Prostate gland (tissue), 2 donors: ENCODE measurements around the gene SEC24B.

Source experiments
- POLR2A ChIP-seq: fragments of 450-650 bp; IDR thresholded peaks from one replicate; pipeline ENCODE4 v1.6.1; 2016; ENCODE audit warnings: antibody characterized with exemption, mild to moderate bottlenecking
- TF ChIP-seq, protein P1 (sequence below), 4 experiments: fragments of 200-600 bp in 2 of 4; fragments of 450-650 bp in 2 of 4; sonication (generic) in 2 of 4; IDR thresholded peaks; 1 replicate in 3 of 4; 2 replicates in 1 of 4; pipeline ENCODE4 v1.5.1; 2016 to 2019; ENCODE audit warnings: antibody characterized with exemption in 4 of 4, mild to moderate bottlenecking in 2 of 4, moderate library complexity in 2 of 4

DNA sequence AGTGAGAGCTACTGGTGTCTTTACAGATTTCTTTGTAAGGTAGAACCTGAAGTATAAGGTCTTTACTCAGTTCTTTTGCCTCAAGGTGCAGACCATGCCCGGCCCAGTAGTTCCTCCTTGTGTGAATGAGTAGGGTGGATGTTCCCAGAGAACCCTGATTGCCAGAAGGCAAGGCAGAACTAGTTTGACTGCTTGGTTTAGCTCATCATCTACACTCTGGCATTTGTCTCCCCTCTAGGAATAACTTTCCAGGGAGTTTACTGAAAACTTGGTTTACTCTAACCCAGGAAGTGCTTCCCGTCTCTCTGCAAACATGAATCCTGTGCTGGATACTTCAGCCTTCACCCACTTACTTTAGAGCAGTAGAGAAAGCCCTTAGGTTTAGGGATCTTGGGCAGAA lies 155.5 kb downstream of the SEC24B start:
- TF ChIP-seq, protein P1, sequence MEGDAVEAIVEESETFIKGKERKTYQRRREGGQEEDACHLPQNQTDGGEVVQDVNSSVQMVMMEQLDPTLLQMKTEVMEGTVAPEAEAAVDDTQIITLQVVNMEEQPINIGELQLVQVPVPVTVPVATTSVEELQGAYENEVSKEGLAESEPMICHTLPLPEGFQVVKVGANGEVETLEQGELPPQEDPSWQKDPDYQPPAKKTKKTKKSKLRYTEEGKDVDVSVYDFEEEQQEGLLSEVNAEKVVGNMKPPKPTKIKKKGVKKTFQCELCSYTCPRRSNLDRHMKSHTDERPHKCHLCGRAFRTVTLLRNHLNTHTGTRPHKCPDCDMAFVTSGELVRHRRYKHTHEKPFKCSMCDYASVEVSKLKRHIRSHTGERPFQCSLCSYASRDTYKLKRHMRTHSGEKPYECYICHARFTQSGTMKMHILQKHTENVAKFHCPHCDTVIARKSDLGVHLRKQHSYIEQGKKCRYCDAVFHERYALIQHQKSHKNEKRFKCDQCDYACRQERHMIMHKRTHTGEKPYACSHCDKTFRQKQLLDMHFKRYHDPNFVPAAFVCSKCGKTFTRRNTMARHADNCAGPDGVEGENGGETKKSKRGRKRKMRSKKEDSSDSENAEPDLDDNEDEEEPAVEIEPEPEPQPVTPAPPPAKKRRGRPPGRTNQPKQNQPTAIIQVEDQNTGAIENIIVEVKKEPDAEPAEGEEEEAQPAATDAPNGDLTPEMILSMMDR (IDR thresholded peaks at IDR 0.05) = no peak
- TF ChIP-seq POLR2A = no peak
